ENCODE measurements around the gene POC1B.

POC1B gene

DNA sequence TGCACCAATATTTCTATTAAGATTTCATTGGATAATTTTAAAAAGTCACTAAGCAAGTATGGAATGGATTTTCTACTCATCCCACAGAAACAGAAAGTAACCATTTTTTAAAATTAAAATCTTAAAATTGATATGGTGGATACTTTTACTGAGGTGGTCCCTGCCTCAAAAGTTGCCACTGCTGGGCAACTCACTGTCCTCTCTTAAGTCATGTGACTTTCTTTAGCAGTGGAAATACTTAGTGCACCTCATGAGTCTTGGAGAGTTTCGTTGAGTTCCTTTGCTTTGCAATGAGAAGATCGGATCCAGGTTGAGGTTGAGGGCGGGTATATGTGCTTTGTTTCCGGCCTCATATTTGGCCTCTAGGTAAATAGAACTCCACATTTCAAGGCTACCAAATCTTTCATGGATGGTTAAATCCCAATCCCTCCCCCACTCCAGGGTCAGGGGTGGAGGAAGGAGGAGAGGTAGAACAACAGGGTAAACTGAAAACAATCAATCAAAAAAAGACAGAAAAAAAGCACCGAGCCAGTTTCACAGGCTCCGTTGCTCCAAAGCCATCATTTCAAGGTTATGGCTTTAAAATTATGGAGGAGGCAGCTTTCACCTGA is 134.0 kb downstream of the POC1B start:
- H3K4me3 ChIP-seq (ENCODE audit: low read depth, low read length) = no peak overlapping the region
- TF ChIP-seq, protein P1, sequence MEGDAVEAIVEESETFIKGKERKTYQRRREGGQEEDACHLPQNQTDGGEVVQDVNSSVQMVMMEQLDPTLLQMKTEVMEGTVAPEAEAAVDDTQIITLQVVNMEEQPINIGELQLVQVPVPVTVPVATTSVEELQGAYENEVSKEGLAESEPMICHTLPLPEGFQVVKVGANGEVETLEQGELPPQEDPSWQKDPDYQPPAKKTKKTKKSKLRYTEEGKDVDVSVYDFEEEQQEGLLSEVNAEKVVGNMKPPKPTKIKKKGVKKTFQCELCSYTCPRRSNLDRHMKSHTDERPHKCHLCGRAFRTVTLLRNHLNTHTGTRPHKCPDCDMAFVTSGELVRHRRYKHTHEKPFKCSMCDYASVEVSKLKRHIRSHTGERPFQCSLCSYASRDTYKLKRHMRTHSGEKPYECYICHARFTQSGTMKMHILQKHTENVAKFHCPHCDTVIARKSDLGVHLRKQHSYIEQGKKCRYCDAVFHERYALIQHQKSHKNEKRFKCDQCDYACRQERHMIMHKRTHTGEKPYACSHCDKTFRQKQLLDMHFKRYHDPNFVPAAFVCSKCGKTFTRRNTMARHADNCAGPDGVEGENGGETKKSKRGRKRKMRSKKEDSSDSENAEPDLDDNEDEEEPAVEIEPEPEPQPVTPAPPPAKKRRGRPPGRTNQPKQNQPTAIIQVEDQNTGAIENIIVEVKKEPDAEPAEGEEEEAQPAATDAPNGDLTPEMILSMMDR (IDR thresholded peaks at IDR 0.05; ENCODE audit: insufficient read depth, low read depth, low read length, missing control alignments) = no peak
- no peak for DNase-seq (ENCODE audit: low read depth)

DNA sequence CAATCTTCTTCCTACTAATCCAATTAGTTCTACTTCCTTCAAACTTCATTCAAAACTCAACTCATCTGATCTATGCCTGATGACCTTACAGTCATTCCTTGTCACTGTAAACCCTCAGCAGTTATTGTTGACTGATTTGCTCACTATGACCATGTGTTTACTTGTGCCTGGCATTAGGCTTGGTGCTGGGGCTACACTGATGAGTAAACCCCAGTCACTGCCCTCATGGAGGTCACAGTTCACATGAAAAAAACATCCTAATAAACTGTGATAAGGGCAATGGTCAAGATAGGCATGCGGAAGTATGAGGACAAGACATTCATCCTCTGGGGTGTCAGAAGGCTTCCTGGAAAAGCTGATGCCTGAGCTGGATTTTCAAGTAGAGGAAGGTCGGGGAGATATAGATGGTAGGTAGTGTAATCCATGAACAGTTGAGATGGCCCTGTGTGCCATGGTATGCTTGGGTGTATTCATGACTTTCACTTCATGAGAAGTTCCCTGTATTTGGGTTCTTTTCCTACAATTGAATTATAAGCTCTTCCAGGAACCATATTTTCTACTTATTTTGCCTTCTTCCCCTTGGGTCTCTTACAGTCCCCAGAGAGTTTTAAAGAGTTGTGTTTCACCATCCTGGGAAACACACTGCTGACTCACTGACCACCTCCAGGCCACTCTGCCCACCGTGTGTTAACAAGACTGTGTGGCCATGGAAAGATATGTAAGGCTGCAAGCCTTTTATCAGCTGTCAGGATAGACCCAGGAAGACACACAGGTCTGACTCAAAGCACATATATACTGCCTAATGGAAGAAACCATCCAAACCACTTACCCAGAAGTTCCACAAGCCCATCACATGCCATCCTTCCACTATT is 134.8 kb downstream of the POC1B start:
- DNase-seq (ENCODE audit: low read depth) = no peak
- TF ChIP-seq, protein P1 (IDR thresholded peaks at IDR 0.05; ENCODE audit: insufficient read depth, low read depth, low read length, missing control alignments) = no peak
- no peak overlapping the region for H3K4me3 ChIP-seq (ENCODE audit: low read depth, low read length)

DNA sequence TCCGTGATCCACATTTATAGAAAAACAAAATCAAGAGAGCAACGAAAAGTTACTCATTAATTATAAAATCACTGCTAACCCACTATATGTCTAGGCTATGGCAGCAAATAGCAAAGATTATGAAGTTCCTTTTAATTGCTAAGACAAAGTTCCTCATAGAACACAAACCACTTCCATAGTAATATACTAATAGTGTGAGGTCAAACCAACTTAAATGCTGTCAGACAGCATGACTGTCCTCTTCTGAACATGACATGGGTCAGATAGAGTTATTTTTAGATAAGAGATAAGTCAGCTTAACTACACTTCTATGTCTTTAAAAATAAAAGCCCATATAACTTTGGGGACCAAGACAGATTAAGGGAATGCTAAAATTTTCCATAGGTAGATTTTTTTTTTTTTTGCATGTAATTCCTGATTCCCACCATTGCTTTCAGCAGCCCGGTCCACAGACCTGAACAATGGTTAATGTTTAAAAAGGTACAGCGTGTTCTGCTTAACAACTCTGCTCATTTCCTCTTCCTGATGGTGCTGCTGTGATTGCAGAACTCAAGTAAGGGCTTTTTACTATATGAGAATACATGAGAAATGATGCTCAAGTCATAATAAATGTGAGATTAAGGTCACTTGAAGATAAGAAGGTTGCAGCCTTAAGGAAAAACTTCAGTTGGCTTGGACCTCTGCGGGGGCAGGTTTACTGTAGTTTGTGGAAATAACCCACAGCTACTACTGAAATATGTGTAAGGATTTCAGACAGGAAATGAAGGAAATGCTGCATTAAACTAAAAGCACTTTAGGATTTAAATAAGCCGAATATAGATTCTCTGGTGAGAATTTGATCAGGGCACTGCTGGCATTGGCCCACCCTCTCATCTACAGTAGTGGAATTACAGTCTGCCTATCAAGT is 135.8 kb downstream of the POC1B start:
- H3K4me3 ChIP-seq (ENCODE audit: low read depth, low read length) = no peak overlapping the region
- no peak for DNase-seq (ENCODE audit: low read depth)
- TF ChIP-seq, protein P1 (IDR thresholded peaks at IDR 0.05; ENCODE audit: insufficient read depth, low read depth, low read length, missing control alignments) = no peak

DNA sequence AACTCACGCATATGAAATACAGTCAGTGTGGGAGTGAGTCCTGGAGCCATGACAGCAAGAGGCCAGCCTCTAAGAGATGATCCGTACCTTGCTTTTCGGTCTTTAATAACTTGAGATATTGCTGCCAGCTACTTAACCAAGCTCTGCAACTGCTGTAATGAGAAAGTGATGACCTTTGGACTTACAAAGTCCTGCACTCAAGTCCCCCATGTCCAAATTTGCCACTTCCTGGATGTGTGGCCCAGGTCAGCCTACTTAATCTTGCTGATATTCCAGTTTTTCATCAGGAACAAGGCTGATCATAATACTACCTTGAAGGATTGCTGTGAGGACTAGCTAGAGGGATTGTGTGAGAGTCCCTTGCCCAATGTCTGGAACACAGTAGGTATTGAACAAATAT is 139.7 kb downstream of the POC1B start:
- no peak for DNase-seq (ENCODE audit: low read depth)
- TF ChIP-seq, protein P1 (IDR thresholded peaks at IDR 0.05; ENCODE audit: insufficient read depth, low read depth, low read length, missing control alignments) = no peak
- H3K4me3 ChIP-seq (ENCODE audit: low read depth, low read length) = no peak overlapping the region

DNA sequence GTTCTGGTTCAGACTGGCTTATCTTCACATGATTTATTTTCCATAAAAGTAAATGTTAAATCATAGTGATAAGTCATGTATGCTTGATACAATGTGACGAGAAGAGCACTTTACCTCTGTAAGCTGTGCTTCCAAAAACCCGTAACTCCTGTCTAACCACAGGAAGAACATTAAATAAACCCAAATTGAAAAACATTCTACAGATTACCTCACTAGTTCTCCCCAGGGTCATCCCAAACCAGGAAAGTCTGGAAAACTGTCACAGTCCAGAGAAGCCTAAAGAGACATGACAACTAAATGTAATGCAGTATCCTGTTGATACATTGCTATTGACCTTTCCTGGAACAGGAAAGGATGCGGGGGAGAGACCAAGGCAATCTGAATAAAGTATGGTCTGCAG is 141.0 kb downstream of the POC1B start:
- H3K4me3 ChIP-seq (ENCODE audit: low read depth, low read length) = no peak overlapping the region
- DNase-seq (ENCODE audit: low read depth) = no peak
- TF ChIP-seq, protein P1 (IDR thresholded peaks at IDR 0.05; ENCODE audit: insufficient read depth, low read depth, low read length, missing control alignments) = no peak

DNA sequence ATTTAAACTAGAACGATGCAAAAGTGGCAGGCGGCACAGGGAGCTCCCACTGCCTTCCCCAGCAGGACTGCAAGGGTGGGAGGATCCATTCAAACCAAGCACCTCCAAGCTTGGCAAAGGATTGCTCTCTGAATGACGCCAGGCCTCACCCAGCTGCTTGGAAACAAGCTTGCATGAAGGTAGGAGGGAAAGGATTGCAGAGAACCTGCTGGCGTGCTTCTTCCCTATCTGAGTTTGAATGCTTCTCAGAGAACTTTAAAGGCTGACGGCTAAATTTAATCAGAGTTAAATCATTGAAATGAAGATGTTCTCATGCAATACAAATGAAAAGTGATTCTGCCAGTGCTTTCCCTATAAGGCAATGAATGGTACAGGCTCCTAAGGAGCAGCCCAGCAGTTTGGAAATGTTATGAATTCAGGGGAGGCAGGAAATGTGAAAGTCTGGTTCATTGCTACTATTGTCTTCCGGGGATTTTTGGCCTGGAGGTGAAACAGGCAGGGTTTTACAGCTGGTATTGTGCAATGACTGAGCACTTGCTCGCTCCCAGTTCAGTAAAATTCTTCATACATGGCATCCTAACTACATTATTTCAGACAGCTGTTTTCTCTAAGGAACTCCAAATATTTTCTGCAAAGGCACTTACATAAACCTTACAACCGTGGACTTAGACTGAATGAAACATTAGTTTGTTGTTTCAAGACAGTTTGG is 141.6 kb downstream of the POC1B start:
- H3K4me3 ChIP-seq (ENCODE audit: low read depth, low read length) = no peak overlapping the region
- TF ChIP-seq, protein P1 (IDR thresholded peaks at IDR 0.05; ENCODE audit: insufficient read depth, low read depth, low read length, missing control alignments) = no peak
- no peak for DNase-seq (ENCODE audit: low read depth)
